ENCODE results near the gene SCPEP1.

Gene SCPEP1

DNA sequence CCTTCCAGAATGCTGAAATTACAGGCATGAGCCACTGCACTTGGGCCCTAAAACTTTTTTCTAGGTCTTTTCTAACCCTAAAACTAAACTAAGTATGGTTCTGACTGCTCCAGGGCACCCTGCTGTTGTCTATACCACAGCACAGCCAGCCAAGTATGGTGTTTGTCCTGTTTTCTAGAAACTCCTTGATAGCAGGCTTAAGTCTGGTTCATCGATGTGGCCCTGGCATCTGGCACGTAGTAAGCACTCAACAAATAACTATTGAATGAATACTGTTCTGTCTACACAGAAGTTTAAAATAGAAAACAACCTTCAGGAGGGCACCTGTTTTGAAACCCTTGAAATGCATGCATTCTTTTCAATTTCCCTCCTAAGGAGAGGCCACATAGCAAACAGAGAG is 62.6 kb downstream of the SCPEP1 start:
- DNase-seq (ENCODE audit: low read depth), result no peak

DNA sequence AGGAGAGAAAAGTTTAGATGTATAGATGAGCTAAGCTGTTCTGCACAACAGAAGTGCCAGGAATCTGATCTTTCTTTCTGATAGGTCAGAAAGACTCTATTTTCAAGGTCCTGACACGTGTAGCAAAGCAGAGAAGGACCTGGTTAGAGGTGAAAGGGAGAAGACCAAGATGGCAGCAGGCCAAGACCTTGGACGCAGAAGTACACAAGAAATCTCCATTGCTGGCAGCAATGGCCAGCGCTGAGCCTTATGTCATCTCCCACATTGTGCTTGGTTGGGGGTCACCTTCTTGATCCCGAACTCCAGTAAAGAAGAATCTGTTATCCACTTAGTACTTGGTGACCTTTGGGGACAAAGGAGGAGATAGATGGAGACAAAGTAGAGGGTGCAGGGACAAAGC is 65.3 kb downstream of the SCPEP1 start:
- DNase-seq (ENCODE audit: low read depth), result no peak

DNA sequence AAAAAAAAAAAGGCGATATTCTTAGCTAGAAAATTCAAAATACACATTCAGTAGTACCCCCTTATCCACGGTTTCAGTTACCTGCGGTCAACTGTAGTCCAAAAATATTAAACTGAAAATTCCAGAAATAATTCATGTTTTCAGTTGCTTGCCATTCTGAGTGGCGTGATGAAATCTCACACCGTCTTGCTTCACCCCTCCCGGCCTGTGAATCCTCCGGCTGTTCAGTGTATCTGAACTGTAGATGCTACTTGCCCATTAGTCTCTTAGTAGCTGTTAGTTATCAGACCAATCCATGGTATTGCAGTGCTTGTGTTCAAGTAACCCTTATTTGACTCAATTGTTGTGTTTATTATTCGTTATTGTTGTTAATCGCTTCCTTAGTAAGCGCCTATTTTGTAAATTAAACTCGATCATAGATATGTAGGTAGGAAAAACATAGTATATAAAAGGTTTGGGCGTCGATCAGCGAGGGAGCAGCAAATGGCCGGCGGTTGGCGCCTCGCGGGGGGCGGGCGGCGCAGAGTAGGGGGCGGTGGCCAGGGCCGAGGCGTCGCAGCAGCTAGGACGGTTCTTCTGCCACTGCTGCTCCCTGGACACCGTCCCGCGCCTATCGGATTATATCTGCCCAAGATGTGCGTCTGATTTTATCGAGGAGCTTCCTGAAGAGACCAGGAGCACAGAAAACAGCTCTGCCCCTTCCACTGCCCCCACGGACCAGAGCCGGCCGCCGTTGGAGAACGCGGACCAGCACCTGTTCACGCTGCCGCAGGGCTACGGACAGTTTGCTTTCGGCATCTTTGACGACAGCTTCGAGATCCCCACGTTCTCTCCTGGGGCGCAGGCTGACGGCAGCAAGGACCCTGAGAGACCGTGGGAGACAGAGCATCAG is 67.3 kb downstream of the SCPEP1 start:
- DNase-seq (ENCODE audit: low read depth), result no peak

DNA sequence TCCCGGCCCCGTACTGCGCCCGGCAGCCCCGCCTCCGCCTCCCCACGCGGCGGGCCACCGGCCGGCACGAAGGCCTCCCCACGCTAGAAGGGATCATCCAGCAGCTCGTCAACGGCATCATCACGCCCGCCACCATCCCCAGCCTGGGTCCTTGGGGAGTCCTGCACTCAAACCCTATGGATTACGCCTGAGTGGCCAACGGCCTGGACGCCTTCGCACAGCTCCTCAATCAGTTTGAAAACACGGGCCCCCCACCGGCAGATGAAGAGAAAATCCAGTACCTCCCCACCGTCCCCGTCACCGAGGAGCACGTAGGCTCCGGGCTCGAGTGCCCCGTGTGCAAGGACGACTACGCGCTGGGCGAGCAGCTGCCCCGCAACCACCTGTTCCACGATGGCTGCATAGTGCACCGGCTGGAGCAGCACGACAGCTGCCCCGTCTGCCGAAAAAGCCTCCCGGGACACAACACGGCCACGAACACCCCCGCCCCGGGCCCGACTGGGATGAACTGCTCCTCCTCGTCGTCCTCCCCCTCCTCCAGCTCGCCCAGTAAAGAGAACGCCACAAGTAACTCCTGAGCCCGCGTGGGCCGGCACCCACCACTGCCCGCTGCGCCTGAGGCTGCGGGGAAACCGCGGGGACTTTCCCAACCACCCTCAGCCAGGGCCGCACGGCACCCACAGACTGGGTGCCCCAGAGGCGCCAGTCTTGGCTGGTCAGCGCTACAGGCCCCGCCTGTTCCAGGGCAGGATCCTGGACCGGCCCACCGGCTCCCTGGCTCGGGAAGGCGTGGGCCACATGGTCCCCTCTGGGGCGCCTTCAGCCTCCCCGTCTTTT is 68.2 kb downstream of the SCPEP1 start:
- DNase-seq (ENCODE audit: low read depth), result no peak

DNA sequence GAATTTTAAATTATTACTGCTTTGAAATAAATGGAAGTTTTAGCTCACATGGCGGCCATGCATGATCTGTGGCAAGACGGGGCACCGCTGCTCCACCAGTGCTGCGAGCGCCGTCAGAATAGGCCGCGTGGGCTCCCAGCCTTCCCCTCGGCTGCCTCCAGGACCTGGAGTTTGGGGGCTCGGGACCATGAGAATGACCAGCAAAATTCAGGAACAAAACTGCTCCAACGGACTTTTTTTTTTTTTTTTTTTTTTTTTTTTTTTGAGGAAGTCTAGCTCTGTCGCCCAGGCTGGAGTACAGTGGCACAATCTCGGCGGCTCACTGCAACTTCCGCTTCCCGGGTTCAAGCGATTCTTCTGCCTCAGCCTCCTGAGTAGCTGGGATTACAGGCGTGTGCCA is 68.8 kb downstream of the SCPEP1 start:
- DNase-seq (ENCODE audit: low read depth), result no peak

DNA sequence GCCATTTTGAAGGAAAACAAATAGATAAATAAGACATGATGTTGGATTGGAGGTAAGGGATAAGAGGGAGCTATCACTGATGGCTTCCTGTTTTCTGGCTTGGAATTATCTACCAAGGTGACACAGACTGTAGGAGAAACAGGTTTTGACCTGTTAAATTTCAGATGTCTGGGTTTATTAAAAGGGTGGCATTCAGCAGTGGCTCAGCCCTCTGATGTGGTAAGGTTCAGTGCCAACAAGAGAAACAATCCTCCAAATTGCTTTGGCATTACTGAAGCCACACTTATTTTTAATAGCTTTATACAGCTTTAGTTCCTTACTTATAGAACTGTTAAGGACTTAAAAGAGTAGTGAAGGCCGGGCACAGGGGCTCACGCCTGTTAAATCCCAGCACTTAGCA is 70.2 kb downstream of the SCPEP1 start:
- no peak for DNase-seq (ENCODE audit: low read depth)

DNA sequence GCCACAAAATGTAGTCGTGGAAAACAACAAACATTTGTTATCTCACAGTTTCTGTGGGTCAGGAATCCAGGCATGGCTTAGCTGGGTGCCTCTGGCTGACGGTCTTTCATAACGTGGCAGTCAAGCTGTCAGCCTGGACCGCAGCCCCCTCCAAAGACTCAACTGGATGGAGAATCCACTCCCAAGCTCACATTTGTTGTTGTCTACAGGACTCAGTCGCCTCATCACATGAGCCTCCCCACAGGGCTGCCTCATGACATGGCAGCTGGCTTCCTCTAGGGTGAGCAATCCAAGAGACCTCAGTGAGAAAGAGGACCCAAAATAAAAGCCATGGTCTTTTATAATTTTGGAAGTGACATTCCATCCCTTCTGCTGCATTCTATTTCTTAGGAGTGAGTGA is 72.4 kb downstream of the SCPEP1 start:
- DNase-seq (ENCODE audit: low read depth), result no peak

DNA sequence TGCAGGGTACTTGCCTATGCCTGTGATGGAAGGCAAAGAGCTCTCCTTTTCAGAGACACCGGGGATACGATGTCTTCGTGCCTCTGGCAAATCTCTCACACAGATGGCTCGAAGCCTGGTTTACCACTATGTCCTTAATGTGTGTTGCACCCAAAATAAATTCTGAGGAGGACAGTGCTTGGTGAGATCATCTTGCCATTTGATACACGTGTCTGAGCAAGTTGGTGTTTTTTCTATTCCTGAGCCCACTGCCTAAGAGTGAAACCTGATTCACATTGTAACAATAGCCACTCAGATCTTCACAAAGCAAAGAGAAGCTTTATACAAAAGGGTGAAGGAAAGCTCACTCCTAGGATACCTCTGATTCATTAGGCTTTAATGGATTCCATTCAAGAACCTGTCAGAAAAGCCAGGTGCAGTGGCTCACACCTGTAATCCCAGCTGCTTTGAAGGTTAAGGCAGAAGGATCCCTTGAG is 74.0 kb downstream of the SCPEP1 start:
- DNase-seq (ENCODE audit: low read depth), result no peak

All from fibroblast of the conjunctiva (primary cell).